Head of caudate nucleus (tissue), 42 donors: Measurements from ENCODE around the gene CRHR1.
"Not testable (repeated sequence)": the region's sequence is repeated elsewhere in the genome, so short reads cannot be mapped to it uniquely, and the experiment has no call there.

Source experiments
- DNase-seq, 42 donors: peaks; one replicate each; pipeline versions ENCODE4 v3.0.0 to v3.0.0-alpha.2; 2020 to 2021; ENCODE audit warnings: mixed read lengths in 7 of 42
- intact Hi-C: fragments of 100-400 bp; cut with DNase I; formaldehyde crosslinking; loops from one replicate; pipeline ENCODE4 v1.15.0; 2022

The CRHR1 gene

GRCh38 chr17:45784293-45784740 lies at the start of gene CRHR1:
TSS of gene CRHR1 (plus strand) at chr17:45784320. CDS start at chr17:45784545, 225 bp downstream.
- intact Hi-C loops = no loop called here
- no peak for DNase-seq

- intact Hi-C loops = no loop called here
Observed at GRCh38 chr17:45734598-45734997, 49.5 kb upstream of the CRHR1 start.

GRCh38 chr17:45735488-45735887 lies 48.6 kb upstream of the CRHR1 start:
- intact Hi-C loops = no loop called here
- DNase-seq = no peak

More at GRCh38 chr17:45734598-45734997, 49.5 kb upstream of the CRHR1 start:
- no peak for DNase-seq

- intact Hi-C loops = no loop called here
- DNase-seq = no peak
Observed at GRCh38 chr17:45739786-45740185, 44.3 kb upstream of the CRHR1 start.

GRCh38 chr17:45740553-45741330 lies 43.4 kb upstream of the CRHR1 start:
- intact Hi-C loops = no loop called here
- peak in 29 of 42 donors; percentile 5 to 77 (median 32) for DNase-seq

GRCh38 chr17:45742251-45742650 lies 41.9 kb upstream of the CRHR1 start:
- DNase-seq = no peak
- intact Hi-C loops = no loop called here

GRCh38 chr17:45743626-45744326 lies 40.3 kb upstream of the CRHR1 start:
- intact Hi-C loops = no loop called here
- no peak for DNase-seq

GRCh38 chr17:45744826-45745225 lies 39.3 kb upstream of the CRHR1 start:
- intact Hi-C loops, DNase-seq: not testable (repeated sequence)

GRCh38 chr17:45745601-45746494 lies 38.3 kb upstream of the CRHR1 start:
- DNase-seq = no peak
- intact Hi-C loops = no loop called here

- intact Hi-C loops = no loop called here
- DNase-seq = peak in 2 of 42 donors; percentile 5 to 19
Observed at GRCh38 chr17:45747911-45748310, 36.2 kb upstream of the CRHR1 start.

- DNase-seq = no peak
- intact Hi-C loops = no loop called here
Observed at GRCh38 chr17:45748731-45749310, 35.3 kb upstream of the CRHR1 start.

GRCh38 chr17:45749831-45750335 lies 34.2 kb upstream of the CRHR1 start:
- intact Hi-C loops = no loop called here
- no peak for DNase-seq

GRCh38 chr17:45750779-45751440 lies 33.2 kb upstream of the CRHR1 start:
- intact Hi-C loops = no loop called here

GRCh38 chr17:45751466-45751865 lies 32.7 kb upstream of the CRHR1 start:
- intact Hi-C loops = no loop called here
- no peak for DNase-seq

More at GRCh38 chr17:45750779-45751440, 33.2 kb upstream of the CRHR1 start:
- DNase-seq = no peak

GRCh38 chr17:45752246-45752645 lies 31.9 kb upstream of the CRHR1 start:
- no peak for DNase-seq
- intact Hi-C loops = no loop called here

GRCh38 chr17:45753645-45754225 lies 30.4 kb upstream of the CRHR1 start:
- DNase-seq = no peak
- intact Hi-C loops = no loop called here

- intact Hi-C loops = no loop called here
- DNase-seq = no peak
Observed at GRCh38 chr17:45755050-45755449, 29.1 kb upstream of the CRHR1 start.
